CD4-positive, alpha-beta T cell (primary cell): ENCODE results near the gene GRK5. TPM values are rescaled to one million over a fixed set of nuclear protein-coding genes. Genes with fewer than 3 reads are reported as not detected.
A peak's percentile ranks its signal among the peaks of the same experiment; 100 is the strongest.

ENCODE experiments used
- ATAC-seq: fragments of 200-7000 bp; cut with Tn5 transposase; one replicate; pipeline ENCODE4 v1.10.0; 2022; ENCODE audit warnings: mild to moderate bottlenecking; ENCODE audit not compliant: poor library complexity
- CTCF ChIA-PET: fragments of 350-600 bp; sonication (Branson Sonifier 250); formaldehyde crosslinking; loops from one replicate; lab custom pipeline; 2021; ENCODE audit warnings: antibody characterized with exemption, inconsistent platforms; lab: Charles Lee
- POLR2A ChIA-PET: fragments of 350-600 bp; sonication (Branson Sonifier 250); formaldehyde crosslinking; loops from one replicate; lab custom pipeline; 2021; ENCODE audit warnings: antibody characterized with exemption, inconsistent platforms; lab: Charles Lee
- DNase-seq, 14 experiments: peaks; one replicate each; pipeline ENCODE4 v3.0.0-alpha.2; 2013 to 2020; ENCODE audit warnings: mixed read lengths in 2 of 14
- H3K27ac ChIP-seq, 2 donors: one replicate each; pipeline versions ENCODE4 v1.5.1 to v1.7.0; 2013; ENCODE audit warnings: low read length in 2 of 2, low read depth in 1 of 2, mild to moderate bottlenecking in 1 of 2
- H3K27me3 ChIP-seq, 2 experiments: 1 replicate in 1 of 2; 2 replicates in 1 of 2; pipeline versions ENCODE4 v1.6.1 to v1.7.0; 2013; ENCODE audit warnings: low read length in 2 of 2, control low read depth in 1 of 2, mild to moderate bottlenecking in 1 of 2, moderate library complexity in 1 of 2; ENCODE audit not compliant: insufficient read depth in 2 of 2, control insufficient read depth in 1 of 2
- H3K36me3 ChIP-seq: one replicate; pipeline ENCODE4 v1.6.1; 2013; ENCODE audit warnings: low read length, control low read depth; ENCODE audit not compliant: insufficient read depth
- H3K4me1 ChIP-seq: one replicate; pipeline ENCODE4 v1.6.1; 2013; ENCODE audit warnings: low read length, control low read depth; ENCODE audit not compliant: insufficient read depth
- H3K4me3 ChIP-seq: one replicate; pipeline ENCODE4 v1.5.1; 2013; ENCODE audit warnings: mild to moderate bottlenecking, low read length, moderate library complexity
- H3K9me3 ChIP-seq, 2 experiments: 1 replicate in 1 of 2; 2 replicates in 1 of 2; pipeline versions ENCODE4 v1.6.1 to v1.7.0; 2013; ENCODE audit warnings: low read length in 2 of 2, mild to moderate bottlenecking in 2 of 2, control low read depth in 1 of 2, moderate library complexity in 1 of 2; ENCODE audit not compliant: control insufficient read depth in 1 of 2, insufficient read depth in 1 of 2
- H3K27ac Mint-ChIP-seq: one replicate; pipeline ENCODE4 v1.8.0; 2020; ENCODE audit warnings: mixed read lengths
- H3K27me3 Mint-ChIP-seq: one replicate; pipeline ENCODE4 v1.8.0; 2021; ENCODE audit warnings: mixed read lengths
- H3K36me3 Mint-ChIP-seq: one replicate; pipeline ENCODE4 v1.8.0; 2021; ENCODE audit warnings: low read depth, mixed read lengths
- H3K4me1 Mint-ChIP-seq: one replicate; pipeline ENCODE4 v1.8.0; 2021; ENCODE audit warnings: low read depth, mixed read lengths
- H3K4me3 Mint-ChIP-seq: one replicate; pipeline ENCODE4 v1.8.0; 2020; ENCODE audit warnings: mild to moderate bottlenecking, mixed read lengths
- H3K9me3 Mint-ChIP-seq: one replicate; pipeline ENCODE4 v1.8.0; 2020; ENCODE audit warnings: mixed read lengths
- CTCF ChIP-seq: fragments of 200-600 bp; IDR thresholded peaks from one replicate; pipeline ENCODE4 v1.8.0; 2022; ENCODE audit warnings: antibody characterized with exemption, mild to moderate bottlenecking
- intact Hi-C, 2 experiments: fragments of 100-400 bp; cut with DNase I in 1 of 2; cut with micrococcal nuclease in 1 of 2; formaldehyde crosslinking; loops; one replicate each; pipeline versions ENCODE4 v1.15.1 to v1.9.0; 2023 to 2025; cut with DNase I, micrococcal nuclease
- total RNA-seq, 174 experiments: library from RNA in 2 of 174; stranded (reverse) in 2 of 174; gene quantifications; one replicate each; pipeline ENCODE4 v1.2.3 and lab custom pipeline; 2021 to 2026

Gene GRK5
- total RNA-seq, 2 experiments from 2014 or later: 19.2 to 20.8 TPM

DNA sequence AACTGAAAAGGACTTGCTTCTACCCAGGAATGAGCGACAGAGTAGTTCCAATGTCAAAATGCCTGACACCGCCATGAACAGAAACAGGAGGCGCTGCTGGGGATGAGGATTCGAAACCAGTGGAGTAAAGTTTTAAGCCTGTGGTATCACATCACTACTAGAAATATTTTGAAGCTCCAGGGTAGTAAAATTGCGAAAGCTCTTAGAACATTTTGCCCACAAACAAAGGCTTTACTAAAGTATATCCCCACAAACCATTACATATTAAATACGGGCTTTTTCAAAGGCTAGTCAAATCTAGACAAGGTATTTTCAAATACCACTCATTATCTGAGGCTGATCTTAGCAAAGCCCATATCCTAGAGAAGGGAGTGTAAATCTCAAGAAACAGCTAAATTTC is 31.2 kb upstream of the GRK5 start:
- peaks cover 32% of the 10 kb centered on the region for H3K4me1 ChIP-seq
- ChIA-PET POLR2A (interaction anchor here (0.5 to 1.5 kb wide), 3 partner anchors 71 to 1131 kb away, joined by 3 to 4 read pairs (median 4); partner anchors contain the start of gene EIF3A), CTCF (interaction anchor here (1.2 kb wide), 1 partner anchor 30 kb away, joined by 6 read pairs; no protein-coding TSS in a partner anchor)
- H3K4me1 Mint-ChIP-seq: peaks cover 35% of the 10 kb centered on the region
- ATAC-seq (no peak), DNase-seq (no peak)
- no peaks in the 10 kb centered on the region for H3K27me3 ChIP-seq
- no peak overlapping the region for H3K4me3 ChIP-seq
- no peak overlapping the region for H3K27ac ChIP-seq
- H3K27me3 Mint-ChIP-seq: no peaks in the 10 kb centered on the region
- H3K9me3 Mint-ChIP-seq: no peaks in the 10 kb centered on the region
- peaks cover 48% of the 10 kb centered on the region for H3K36me3 ChIP-seq
- H3K27ac Mint-ChIP-seq: peak overlapping the region; percentile 95
- peak overlapping the region; percentile 75 for H3K4me3 Mint-ChIP-seq
- intact Hi-C loops: no loop called here
- H3K36me3 Mint-ChIP-seq: peaks cover 58% of the 10 kb centered on the region
- no peak for TF ChIP-seq CTCF
- no peaks in the 10 kb centered on the region for H3K9me3 ChIP-seq

- peaks cover 43% of the 10 kb centered on the region for H3K36me3 Mint-ChIP-seq
- Histone ChIP-seq H3K9me3 (no peaks in the 10 kb centered on the region), H3K27ac (peak overlapping the region; percentile 71 to 80), H3K4me1 (peaks cover 32% of the 10 kb centered on the region), H3K27me3 (no peaks in the 10 kb centered on the region), H3K36me3 (peaks cover 32% of the 10 kb centered on the region), H3K4me3 (peak overlapping the region; percentile 93)
- CTCF ChIA-PET: no interaction called here
- peak overlapping the region; percentile 98 for H3K4me3 Mint-ChIP-seq
- peaks cover 35% of the 10 kb centered on the region for H3K4me1 Mint-ChIP-seq
- H3K9me3 Mint-ChIP-seq: no peaks in the 10 kb centered on the region
- H3K27me3 Mint-ChIP-seq: no peaks in the 10 kb centered on the region
- peak overlapping the region; percentile 95 for H3K27ac Mint-ChIP-seq
- POLR2A ChIA-PET: interaction anchor here (1.5 kb wide), 1 partner anchor 98 kb away, joined by 4 read pairs; the partner anchor contains the start of gene EIF3A
- peak in 1 of 14 experiments; percentile 3 for DNase-seq
- no peak for TF ChIP-seq CTCF
- intact Hi-C loops: loop anchor here (1.0 to 2.0 kb wide), 5 partner anchors 13 to 549 kb away; partner anchors contain the start of genes GRK5 (in 2 of the 2), EIF3A (in 1 of the 2), INPP5F (in 1 of the 2) and RGS10 (in 1 of the 2)
- peak; percentile 1 for ATAC-seq
Observed at GRCh38 chr10:119177708-119178371, 29.5 kb upstream of the GRK5 start.

GRCh38 chr10:119178372-119179119 is 28.8 kb upstream of the GRK5 start, which contains the start of gene PRDX3:
Gene PRDX3, minus strand, starts transcription at chr10:119178812. Its CDS starts 22 bp downstream, at chr10:119178790.
- H3K4me1 Mint-ChIP-seq: peaks cover 35% of the 10 kb centered on the region
- H3K9me3 Mint-ChIP-seq: no peaks in the 10 kb centered on the region

More at GRCh38 chr10:119178372-119179119, 28.8 kb upstream of the GRK5 start, which contains the start of gene PRDX3:
- POLR2A ChIA-PET: interaction anchor here (0.7 to 1.2 kb wide), 7 partner anchors 11 to 681 kb away, joined by 3 to 7 read pairs (median 4); partner anchors contain the start of genes EIF3A, INPP5F and SFXN4
- peaks cover 32% of the 10 kb centered on the region for H3K4me1 ChIP-seq
- H3K4me3 Mint-ChIP-seq: peak within 1 kb of the TSS; percentile 98
- H3K36me3 ChIP-seq: peaks cover 28% of the 10 kb centered on the region
- no peaks in the 10 kb centered on the region for H3K27me3 ChIP-seq
- CTCF ChIA-PET: interaction anchor here (1.0 to 2.6 kb wide), 2 partner anchors 17 to 28 kb away, joined by 3 to 7 read pairs; partner anchors contain the start of gene GRK5
- peak; percentile 19 for TF ChIP-seq CTCF
- no peaks in the 10 kb centered on the region for H3K27me3 Mint-ChIP-seq
- H3K4me3 ChIP-seq: peak within 1 kb of the TSS; percentile 93
- peaks cover 41% of the 10 kb centered on the region for H3K36me3 Mint-ChIP-seq
- peak; percentile 97 for ATAC-seq
- H3K27ac ChIP-seq: peak within 1 kb of the TSS; percentile 71 to 80
- H3K9me3 ChIP-seq: no peaks in the 10 kb centered on the region
- intact Hi-C loops: loop anchor here (1.0 to 2.0 kb wide), 5 partner anchors 13 to 548 kb away; partner anchors contain the start of genes GRK5 (in 2 of the 2), EIF3A (in 1 of the 2), INPP5F (in 1 of the 2) and RGS10 (in 1 of the 2)
- DNase-seq: peak; percentile 85 to 96 (median 91)
- peak within 1 kb of the TSS; percentile 95 for H3K27ac Mint-ChIP-seq
